Jurkat, Clone E6-1 (cell line): ENCODE measurements around the gene UGDH.
"Not testable (repeated sequence)": the region's sequence is repeated elsewhere in the genome, so short reads cannot be mapped to it uniquely, and the experiment has no call there.

ENCODE experiments used
- DNase-seq: peaks from one replicate; pipeline ENCODE4 v3.0.0-alpha.2; 2011; ENCODE audit warnings: low read depth, low spot score
- H3K4me3 ChIP-seq: 2 replicates; pipeline ENCODE4 v1.5.1; 2011; ENCODE audit warnings: mild to moderate bottlenecking, low read length, control low read depth, moderate library complexity

UGDH gene

DNA sequence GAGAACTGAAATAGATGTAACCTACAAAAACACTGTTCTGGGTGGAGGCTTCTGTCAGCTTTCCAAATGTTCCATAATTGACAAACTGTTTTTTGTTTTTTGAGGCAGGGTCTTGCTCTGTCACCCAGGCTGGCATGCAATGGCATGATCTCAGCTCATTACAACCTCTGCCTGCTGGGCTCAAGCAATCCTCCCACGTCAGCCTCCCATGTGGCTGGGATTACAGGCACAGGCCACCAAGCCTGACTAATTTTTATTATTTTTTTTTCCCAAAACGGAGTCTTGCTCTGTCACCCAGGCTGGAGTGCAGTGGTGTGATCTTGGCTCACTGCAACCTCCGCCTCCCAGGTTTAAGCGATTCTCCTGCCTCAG, 24.6 kb downstream of the UGDH start:
- DNase-seq, H3K4me3 ChIP-seq: not testable (repeated sequence)

DNA sequence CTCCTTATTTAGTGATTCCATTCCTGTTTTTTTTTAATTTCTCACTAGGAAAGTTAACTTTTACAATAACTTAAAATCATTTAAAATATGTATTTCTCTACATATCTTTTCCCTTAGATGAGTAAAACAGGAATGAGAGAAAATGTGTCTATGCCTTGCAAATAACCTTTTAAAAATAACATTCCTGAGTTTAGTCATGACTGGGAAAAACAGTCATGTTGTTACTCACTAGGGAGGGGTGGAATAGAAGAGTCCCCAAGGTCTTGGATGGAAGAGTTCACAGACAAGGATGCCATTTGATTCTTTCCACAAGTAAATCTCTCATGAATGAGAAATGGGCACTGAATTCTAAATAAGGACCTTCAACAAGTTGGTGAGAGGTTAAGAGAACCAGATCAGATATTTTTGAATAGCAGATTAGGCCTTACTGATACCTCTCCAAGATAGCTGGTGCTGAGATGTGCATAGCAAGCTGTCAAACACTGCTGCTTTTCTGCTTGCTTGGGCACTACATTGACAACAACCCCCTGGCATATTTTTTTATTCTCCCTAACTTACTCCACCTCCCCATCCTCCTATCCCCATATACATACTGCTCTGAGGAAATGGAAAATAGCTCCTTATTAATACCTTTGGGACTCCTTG, 25.1 kb downstream of the UGDH start:
- no peak overlapping the region for H3K4me3 ChIP-seq
- DNase-seq: no peak

DNA sequence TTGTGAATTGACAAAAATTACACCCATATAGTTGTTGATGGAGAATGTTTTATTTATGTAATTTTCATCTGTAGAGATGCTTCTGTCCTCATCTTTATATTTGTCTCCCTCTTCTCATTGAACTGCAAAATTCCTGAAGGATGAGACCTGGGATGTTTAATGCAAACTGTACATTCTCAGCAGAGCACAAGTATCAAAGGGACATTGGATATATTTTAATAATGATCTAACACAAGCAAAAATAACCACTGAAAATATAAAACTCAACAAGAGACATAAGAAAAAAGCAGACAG, 28.6 kb downstream of the UGDH start:
- DNase-seq: no peak
- H3K4me3 ChIP-seq: no peak overlapping the region

DNA sequence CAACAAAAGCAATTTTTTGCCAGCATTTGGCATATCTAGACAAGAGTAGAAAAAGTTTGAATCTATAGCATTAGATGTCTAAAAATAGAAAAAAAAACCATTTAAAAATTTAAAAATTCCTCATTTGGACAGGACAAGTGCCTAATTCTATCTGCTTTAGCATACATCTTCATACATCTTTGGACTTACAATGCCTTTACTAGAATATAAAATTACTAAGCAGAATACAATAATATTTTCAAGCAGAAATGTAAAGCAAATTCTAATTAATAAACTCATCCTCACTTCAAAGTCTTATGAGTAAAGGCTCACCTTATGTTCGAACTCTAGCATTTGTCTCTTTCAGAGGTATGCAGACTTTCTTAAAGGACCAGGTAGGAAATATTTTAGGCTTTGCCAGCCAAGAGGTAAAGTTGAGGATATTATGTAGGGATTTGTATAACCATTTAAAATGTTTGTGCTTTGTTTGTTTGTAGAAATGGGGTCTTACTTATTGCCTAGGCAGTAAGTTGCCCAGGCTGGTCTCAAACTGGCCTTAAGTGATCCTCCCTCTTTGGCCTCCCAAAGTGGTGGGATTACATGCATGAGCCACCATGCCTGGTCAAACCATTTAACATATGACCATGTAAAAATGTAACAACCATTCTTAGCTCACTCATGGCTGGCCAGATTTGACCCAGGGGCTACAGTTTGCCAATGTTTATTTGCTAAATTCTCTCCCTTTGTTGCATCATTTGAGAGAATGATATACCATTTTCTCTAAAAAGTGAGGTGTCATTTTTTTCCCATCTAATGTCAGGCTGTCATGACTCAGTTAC, 29.1 kb downstream of the UGDH start:
- H3K4me3 ChIP-seq: no peak overlapping the region
- DNase-seq: no peak

DNA sequence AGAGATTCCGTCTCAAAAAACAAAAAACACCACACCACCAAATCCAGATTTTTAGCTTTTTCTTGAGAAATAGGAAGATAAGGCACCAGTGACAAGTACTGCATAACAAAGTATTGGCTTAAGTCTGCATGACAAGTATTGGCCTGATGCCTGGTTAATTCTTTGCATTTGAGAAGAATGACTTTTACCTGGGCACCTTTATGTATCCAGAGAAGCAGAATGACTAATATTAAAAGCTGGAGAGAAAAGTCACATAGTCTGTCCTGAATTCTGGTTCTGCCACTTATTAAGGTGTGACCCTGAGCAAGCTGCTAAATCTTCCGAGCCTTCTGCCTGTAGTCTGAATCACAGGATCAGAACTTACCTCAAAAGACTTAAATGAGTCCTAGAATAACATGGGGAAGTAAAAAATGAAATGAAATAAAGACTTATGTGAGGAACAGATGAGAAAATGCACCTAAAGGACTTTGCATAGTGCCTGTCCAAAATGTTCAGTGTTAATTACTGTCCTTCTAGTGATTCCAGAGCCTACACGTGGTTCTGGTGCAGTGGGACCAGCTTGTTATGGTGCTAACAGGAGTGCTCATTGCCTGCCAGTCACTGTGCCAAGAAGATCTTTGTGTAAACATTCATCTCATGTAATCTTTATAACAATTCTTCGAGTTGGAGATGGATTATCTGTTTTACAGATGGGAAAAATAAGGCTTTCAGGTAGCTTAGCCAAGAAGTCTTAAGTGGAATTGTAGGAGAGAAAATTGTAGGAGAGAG, 31.6 kb downstream of the UGDH start:
- no peak overlapping the region for H3K4me3 ChIP-seq
- DNase-seq: no peak

DNA sequence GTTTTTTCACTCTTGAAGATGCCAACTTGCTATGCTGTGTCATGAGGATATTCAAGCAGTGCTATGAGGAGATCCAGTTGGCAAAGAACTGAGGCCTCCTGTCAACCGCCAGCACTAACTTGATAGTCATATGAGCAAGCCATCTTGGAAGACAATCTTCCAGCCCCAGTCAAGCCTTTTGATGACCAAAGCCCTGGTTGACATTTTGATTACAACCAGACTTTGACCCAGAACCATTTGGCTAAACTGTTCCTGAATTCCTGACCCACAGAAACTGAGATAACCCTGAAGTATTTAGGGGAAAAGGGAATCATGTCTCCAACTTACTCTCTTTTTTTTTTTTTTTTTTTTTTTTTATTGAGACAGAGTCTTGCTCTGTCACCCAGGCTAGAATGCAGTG, 32.9 kb downstream of the UGDH start:
- H3K4me3 ChIP-seq: no peak overlapping the region
- no peak for DNase-seq

DNA sequence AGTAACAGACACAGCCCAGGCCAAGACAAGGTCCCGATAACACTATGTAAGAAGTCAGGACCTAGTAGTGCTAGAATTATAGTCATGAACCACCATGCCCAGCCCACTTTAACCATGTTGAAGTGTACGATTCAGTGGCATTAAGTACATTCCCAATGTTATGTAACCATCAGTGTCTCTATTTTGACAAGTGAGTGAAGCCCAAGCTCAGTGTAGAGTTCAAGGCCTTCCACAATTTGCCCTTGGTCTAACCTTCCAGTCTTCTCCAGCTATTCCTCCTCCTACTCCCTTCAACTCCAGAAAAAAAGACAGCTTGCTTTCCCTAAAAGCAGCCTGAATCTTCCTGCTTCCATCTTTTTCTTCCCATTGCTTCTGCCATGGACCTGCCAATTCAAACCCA, 36.9 kb downstream of the UGDH start:
- DNase-seq: no peak
- no peak overlapping the region for H3K4me3 ChIP-seq

DNA sequence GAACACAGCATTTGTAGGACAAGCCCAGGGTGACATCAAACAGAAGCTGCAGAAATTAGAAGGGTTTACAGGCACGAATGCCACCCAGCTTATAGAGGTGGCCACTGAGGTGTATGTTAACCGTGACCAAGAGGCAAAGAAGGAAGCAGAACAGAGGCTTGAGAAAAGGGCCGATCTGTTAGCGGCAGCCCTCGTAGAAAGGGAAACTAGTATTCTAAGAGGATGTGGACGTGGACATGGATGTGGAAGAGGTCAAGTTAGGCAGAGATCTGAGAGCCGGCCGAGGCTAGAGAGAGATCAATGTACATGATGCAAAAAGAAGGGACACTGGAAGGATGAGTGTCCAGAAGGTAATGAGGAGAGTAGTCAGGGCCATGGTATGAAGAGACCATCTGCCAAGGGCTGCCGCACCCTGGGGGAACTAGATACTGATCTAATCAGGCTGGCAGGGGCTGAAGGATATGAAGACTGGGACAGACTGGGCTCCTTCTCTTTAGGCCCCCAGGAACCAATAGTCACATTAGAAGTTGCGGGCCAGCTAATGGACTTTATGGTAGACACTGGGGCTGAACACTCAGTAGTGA, 40.9 kb downstream of the UGDH start:
- H3K4me3 ChIP-seq: no peak overlapping the region
- no peak for DNase-seq

DNA sequence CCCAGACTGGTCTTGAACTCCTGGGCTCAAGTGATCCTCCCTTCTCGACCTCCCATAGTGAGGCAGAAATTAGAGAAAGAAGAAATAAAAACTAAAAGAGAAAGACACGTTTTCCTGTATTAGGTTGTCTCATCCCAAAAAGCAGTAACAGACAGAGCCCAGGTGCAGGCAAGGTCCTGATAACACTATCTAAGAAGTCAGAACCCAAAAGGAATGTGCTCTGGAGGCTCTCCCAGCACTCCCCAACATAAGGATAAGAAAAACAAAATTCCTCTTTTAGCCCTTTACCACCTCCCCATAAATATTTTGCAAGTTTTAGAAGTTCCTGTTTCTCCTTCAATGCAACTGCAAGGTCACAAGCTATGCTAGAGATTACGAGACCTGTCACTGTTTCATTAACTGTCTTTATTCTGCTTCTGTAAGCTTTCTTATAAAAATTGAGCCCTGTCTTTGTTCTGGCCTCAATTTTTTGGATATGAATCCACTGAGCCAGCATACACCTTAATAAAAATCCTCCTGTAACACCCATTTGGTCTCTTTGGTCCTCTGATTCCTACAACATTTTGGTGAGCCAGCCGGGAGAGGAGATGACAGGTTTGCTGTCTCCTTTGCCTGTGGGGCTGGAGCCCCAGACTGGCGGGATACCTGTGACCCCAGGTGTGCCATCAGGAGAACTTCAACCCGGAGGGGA, 42.5 kb downstream of the UGDH start:
- no peak for DNase-seq
- H3K4me3 ChIP-seq: no peak overlapping the region

DNA sequence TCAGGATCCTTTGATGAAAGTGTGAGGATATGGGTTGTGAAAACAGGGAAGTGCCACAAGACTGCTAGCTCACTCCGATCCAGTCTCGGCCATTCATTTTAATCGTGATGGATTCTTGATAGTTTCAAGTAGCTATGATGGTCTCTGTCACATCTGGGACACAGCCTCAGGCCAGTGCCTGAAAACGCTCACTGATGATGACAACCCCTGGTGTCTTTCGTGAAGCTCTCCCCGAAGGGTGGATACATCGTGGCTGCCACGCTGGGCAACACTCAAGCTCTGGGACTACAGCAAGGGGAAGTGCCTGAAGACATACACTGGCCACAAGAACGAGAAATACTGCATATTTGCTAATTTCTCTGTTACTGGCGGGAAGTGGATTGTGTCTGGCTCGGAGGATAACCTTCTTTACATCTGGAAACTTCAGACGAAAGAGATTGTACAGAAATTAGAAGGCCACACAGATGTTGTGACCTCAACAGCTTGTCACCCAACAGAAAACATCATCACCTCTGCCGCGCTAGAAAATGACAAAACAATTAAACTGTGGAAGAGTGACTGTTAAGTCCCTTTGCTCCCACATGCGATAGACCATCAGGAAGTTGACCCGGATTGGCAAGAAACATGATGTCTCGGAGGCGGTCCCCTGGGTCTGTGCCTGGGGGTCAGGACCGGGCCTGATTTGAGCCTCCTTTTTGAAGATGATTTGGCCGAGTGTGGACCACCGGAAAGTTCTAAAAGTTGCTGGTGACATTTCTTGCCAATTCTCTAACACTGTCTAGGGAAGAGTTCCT, 46.1 kb downstream of the UGDH start:
- H3K4me3 ChIP-seq: no peak overlapping the region
- DNase-seq: no peak

DNA sequence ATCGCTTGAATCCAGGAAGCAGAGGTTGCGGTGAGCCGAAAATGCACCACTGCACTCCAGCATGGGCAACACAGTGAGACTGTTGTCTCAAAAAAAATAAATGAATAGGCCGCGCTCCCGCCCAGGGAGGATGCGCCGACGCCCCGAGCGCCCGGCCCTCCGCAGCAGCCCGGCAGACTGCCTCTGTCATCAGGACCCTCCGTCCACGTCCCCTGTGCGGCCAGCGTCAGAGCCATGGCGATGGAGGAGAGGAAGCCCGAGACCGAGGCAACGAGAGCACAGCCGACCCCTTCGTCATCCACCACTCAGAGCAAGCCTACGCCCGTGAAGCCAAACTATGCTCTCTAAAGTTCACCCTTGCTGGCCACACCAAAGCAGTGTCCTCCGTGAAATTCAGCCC, 47.0 kb downstream of the UGDH start:
- DNase-seq: no peak
- H3K4me3 ChIP-seq: no peak overlapping the region

DNA sequence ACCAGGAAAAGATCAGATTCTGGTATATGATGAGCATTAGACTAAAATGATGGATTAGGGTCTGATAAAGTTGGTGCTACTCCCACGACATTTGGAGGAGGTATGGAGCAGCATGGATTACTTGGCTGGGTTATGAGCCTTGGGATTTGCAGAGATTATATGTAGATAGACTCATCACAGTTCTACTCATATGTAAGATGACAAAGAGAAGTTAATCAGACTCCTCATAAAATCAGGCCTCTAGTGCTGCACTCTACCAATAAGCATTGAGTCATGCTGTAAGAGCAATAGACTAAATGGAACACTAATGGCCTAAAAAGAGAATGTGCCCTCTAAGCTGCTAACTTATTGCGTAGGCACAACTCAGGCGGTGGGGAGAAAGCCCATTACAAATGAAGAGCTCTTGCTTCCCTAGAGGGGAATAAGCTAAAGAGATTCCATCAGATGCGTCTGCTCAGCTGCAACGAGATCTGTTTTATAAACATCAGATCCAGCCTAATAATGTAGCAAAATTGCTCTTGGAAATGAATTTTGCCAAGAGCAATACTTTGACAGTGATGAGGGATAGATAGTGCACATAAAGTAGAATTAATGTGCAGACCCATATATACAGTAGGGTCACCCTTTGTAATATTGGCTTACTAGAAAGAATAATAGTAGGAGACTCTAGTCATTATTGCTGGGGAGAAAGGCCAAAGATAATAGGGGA, 50.9 kb downstream of the UGDH start:
- no peak for DNase-seq
- no peak overlapping the region for H3K4me3 ChIP-seq

DNA sequence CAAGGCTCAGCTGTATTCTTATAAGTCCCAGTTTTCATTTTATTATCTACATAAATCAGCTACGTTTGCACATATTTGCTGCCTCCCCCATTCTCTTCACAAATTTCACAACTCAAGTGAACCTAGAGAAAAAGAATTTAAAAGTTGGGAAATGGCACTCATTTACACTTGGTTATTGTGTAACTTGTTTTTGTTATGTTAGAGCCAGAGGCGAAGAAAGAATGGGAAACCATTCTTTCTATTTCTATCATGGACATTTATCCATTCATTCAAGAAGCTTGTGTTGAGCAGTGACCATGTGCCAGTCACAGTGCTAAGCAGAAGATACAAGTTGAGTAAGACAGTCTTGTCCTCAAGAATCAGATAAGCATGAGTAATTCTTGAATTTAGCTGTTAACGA, 54.8 kb downstream of the UGDH start:
- no peak for DNase-seq
- H3K4me3 ChIP-seq: no peak overlapping the region

DNA sequence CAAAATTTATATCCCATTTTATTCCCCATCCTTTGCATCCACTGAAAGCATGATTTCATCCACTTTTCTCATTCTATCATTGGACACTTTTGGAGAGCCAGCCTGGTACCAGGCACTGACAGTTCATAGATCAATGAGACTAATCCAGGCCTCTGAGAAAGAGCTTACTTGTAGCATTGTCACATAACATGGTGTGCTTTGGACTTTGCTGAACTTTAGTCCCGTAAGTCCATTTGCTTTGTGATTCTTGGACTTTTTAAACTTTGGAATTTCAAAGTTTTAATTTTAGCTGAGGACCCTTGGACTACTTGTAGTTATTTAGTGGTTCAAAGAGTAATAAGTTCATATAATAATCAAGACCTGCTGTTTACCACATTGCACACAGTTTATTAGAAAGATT, 56.8 kb downstream of the UGDH start:
- no peak for DNase-seq

DNA sequence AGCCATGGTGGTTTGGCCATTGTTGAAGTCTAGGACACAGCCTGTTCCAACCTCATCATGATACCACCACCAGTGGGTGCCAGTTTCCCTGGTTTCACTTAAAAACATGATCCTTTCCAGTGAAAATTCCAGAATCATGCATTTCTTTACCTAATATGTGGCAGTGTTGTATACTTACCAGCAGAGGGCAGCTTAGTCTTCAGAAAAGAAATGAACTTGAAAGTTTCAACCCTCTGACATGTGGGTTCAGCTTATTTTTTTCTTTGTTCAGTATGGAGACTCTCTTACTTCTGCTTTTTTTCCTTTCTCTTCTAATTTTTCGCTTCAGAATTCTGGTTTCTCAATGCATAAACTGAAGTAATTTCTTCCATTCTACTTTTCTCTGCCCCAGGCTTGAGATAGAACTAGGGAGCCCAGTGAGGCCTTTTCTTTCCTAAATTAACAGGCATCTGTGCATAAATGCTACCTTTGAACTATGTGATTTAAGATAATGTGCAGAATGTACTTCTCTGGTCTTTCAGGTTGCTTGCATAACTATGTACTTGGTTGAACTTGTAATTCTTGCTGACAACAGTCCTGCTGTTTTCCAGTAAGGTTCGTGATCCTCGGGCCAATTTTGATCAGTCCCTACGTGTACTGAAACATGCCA, 57.7 kb downstream of the UGDH start:
- H3K4me3 ChIP-seq: no peak overlapping the region
- DNase-seq: peak; percentile 60

More for the DNA sequence above, 56.8 kb downstream of the UGDH start:
- H3K4me3 ChIP-seq: no peak overlapping the region

DNA sequence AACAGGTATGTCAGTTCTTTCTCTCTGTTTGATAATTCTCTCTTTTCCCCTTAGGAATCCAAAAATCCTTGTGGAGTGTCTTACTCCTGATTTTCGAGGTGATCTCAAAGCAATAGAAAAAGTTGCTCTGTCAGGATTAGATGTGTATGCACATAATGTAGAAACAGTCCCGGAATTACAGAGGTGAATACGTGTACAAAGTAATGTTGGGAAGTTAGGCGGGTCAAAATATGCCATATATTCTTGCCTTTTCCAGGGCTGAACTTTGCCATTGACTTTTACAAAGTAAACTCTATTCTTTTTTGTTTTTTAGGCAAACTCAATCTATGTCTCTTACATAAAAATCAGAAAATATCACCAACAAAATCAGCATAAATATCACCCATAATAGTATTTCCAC, 59.8 kb downstream of the UGDH start:
- DNase-seq: no peak
- no peak overlapping the region for H3K4me3 ChIP-seq

DNA sequence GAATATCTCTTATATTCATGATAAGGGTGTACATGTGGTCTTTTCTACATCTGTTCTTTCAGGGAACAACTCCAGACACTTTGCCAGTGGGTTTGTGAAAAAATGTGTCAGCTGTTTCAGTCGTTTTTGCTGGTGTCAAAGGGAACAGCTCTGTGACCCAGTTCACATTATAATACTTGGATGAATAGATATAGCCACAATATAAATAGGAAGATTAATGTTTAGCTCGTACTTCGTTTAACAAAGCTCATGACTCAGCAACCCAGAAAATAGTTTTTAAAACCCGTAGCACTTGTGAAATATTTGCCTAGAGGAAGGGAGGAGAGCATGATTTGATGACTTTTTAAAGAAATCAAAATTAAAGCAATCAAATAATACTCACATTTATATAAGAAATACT, 60.5 kb downstream of the UGDH start:
- no peak for DNase-seq
- H3K4me3 ChIP-seq: no peak overlapping the region
